ENCODE results near the gene SLC5A2. TPM values are rescaled to one million over a fixed set of nuclear protein-coding genes. Genes with fewer than 3 reads are reported as not detected.
A peak's percentile ranks its signal among the peaks of the same experiment; 100 is the strongest.
"Not testable (repeated sequence)": the region's sequence is repeated elsewhere in the genome, so short reads cannot be mapped to it uniquely, and the experiment has no call there.

SLC5A2 gene
- polyA plus RNA-seq, 4 donors: 37.3 to 72.3 (median 54.2) TPM

DNA sequence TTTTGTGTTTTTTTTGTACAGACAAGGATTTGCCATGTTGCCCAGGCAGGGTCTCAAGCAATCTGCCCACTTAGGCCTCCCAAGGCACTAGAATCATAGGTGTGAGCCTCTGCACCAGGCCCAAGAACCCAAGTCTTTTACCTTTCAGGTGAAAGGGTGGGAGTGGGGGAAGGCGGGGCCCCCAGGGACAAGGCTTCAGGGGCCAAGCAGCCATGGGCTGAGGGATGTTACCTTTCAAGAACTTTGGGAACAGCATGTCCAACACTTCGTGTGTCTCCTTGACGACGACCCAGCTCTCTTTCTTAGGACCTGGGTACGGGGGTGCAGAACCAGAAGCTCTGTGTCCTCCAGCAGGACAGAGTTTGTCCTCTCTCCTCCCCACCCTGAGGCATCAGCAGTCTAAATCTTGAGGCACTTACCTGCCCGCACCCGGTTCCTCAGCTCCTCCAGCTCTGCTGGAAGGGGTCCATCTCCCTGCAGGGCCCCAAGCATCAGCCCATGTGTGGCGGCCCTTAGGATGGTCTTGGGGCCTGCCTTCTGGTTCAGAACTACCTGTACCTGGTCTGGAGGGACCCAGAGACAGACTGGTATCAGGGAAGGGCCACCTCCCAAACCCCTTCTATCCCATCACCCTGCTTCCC is 9.0 kb downstream of the SLC5A2 start:
- no peak for DNase-seq (ENCODE audit: low read depth in 4 of 4, low spot score in 2 of 4)

DNA sequence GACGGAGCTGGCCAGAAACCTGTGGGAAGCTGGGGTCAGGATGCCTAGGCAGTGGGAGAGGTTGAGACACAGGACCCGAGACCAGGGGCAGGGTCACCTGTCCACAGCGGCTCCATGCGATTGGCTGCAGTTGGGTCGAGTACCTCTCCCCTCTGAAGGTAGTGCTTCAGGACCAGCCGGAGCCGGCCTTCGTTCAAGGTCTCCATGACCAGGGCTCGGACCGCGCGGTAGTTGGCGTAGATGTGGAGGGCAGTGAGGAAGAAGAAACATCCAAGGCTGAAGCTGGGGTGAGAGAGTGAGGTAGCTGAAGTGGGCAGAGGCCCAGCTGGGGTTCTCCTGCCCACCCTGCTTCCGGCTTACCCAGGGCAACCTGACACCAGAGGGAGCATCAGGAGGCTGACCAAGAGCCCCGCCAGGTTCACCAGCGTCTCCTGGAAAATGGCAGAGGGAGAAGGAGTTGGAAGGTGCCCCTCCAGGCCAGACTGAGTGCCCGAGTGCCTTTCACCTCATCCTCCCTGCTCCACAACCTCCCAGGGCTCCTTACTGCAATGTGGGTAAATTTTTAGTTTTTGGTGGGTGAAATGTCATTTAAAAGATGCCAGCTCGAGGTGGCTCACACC is 10.7 kb downstream of the SLC5A2 start:
- no peak for DNase-seq (ENCODE audit: low read depth in 4 of 4, low spot score in 2 of 4)

DNA sequence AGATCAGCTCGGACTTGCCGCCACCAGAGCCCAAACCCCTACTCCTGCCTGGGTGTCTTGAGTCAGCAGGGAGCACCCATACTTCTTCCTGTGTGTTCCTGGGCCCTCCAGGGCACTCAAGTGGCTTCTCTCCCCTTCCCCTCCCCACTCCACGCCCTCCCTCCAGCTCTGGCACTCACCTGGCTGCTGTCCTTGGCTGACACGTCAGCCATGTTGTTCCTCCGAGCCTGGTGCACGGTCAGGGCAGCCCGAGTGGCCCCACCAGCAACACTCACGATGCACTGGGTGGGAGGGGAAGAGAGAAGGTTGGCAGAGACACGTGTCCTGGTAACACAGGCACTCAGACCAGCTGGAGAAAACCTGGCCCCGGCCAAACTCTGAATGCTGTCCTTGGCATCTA is 13.7 kb downstream of the SLC5A2 start:
- no peak for DNase-seq (ENCODE audit: low read depth in 4 of 4, low spot score in 2 of 4)

- DNase-seq (ENCODE audit: low read depth in 4 of 4, low spot score in 2 of 4): no peak
These were observed 15.6 kb downstream of the SLC5A2 start for GRCh38 chr16:31498493-31498892.

- no peak for DNase-seq (ENCODE audit: low read depth in 4 of 4, low spot score in 2 of 4)
These were observed 17.0 kb downstream of the SLC5A2 start for GRCh38 chr16:31499928-31500327.

DNA sequence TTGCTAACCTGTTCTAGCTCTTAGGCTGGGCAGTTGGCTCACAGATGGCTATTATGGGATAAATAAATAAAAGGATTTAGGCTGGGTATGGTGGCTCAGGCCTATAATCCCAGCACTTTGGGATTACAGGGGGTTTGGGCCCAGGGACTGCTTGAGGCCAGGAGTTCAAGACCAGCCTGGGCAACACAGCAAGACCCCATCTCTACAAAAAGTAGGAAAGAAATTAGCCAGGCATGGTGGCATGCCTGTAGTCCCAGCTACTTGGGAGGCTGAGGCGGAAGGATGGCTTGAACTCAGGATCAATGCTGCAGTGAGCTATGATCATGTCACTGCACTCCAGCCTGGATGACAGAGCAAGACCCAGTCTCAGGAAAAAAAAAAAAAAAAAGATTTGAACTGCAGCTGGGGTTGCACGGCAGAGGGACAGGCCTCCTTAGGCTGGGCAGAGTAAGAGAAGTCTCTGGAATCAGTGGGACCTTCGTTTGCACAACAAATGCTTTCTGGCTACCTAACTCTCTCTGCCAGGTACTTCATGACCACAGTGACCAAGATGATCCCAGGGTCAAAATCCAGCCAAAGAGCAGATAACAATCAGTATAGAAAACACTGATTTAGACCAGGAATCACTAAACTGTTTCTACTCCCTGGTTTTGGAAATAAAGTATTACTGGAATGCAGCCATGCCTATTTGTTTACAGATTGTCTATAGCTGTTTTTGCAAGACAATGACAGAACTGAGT is 18.5 kb downstream of the SLC5A2 start:
- no peak for DNase-seq (ENCODE audit: low read depth in 4 of 4, low spot score in 2 of 4)

- DNase-seq (ENCODE audit: low read depth in 4 of 4, low spot score in 2 of 4): no peak
These were observed 19.0 kb downstream of the SLC5A2 start for GRCh38 chr16:31501966-31502348.

GRCh38 chr16:31502981-31503380 is 20.1 kb downstream of the SLC5A2 start:
- DNase-seq (ENCODE audit: low read depth in 4 of 4, low spot score in 2 of 4): no peak

DNA sequence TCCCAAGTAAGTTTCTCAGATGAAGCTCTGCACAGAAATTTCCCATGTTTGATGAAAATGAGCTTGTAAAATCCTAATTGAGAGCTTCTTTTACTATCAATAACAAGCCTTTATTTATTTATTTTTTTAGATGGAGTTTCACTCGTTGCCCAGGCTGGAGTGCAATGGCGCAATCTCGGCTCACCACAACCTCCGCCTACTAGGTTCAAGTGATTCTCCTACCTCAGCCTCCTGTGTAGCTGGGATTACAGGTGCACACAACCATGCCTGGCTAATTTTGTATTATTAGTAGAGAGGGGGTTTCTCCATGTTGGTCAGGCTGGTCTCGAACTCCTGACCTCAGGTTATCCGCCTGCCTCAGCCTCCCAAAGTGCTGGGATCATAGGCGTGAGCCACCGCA is 20.6 kb downstream of the SLC5A2 start:
- not testable (repeated sequence) for DNase-seq (ENCODE audit: low read depth in 4 of 4, low spot score in 2 of 4)

- DNase-seq (ENCODE audit: low read depth in 4 of 4, low spot score in 2 of 4): no peak
These were observed 21.2 kb downstream of the SLC5A2 start for GRCh38 chr16:31504159-31504558.

- DNase-seq (ENCODE audit: low read depth in 4 of 4, low spot score in 2 of 4): no peak
These were observed 22.6 kb downstream of the SLC5A2 start for GRCh38 chr16:31505483-31505882.

- DNase-seq (ENCODE audit: low read depth in 4 of 4, low spot score in 2 of 4): no peak
These were observed 24.6 kb downstream of the SLC5A2 start for GRCh38 chr16:31507617-31507928.

- DNase-seq (ENCODE audit: low read depth in 4 of 4, low spot score in 2 of 4): peak; percentile 77 to 85 (median 80)
These were observed 25.2 kb downstream of the SLC5A2 start, which contains the start of gene RUSF1 for GRCh38 chr16:31507929-31508705. RUSF1 (minus strand) TSS chr16:31508391; CDS start chr16:31508373, 18 bp downstream.

- DNase-seq (ENCODE audit: low read depth in 4 of 4, low spot score in 2 of 4): peak in 1 of 4 donors; percentile 83
These were observed 25.8 kb downstream of the SLC5A2 start for GRCh38 chr16:31508706-31509195.

DNA sequence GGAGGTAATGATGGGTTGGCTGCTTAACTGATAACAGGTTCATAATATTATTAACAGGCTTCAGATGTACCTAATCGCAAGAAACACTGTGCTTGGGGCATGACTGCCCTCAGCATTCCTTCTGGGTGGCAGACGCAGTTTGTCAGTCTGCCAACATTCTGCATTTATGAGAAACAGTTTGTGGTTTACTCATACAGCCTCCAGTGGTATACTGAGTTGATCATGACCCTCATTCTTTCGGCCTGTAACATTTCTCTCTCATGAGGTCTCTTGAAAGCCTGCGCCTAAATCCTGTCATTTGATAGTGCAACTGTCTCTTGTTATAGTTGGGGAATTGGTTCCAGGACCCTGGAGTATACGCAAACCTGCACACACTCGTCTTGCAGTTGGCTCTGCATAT is 30.2 kb downstream of the SLC5A2 start:
- no peak for DNase-seq (ENCODE audit: low read depth in 4 of 4, low spot score in 2 of 4)

DNA sequence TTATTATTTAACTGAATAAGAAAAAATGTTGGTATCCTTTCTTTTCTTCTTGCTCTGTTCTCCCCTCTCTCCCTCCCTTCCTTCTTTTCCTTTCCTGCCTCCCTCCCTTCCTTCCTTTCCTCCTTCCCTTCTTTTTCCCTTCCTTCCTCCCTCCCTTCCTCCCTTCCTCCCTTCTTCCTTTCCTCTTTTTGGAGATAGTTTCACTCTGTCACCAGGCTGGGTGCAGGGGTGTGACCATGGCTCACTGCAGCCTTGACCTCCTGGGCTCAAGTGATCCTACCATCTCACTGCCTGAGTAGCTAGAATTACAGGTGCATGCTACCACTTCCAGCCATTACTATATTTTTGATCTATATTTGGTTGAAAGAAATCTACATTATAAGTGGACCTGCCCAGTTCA is 31.0 kb downstream of the SLC5A2 start:
- no peak for DNase-seq (ENCODE audit: low read depth in 4 of 4, low spot score in 2 of 4)

GRCh38 chr16:31517800-31518402 is 35.0 kb downstream of the SLC5A2 start:
- DNase-seq (ENCODE audit: low read depth in 4 of 4, low spot score in 2 of 4): no peak

GRCh38 chr16:31519759-31520431 is 37.0 kb downstream of the SLC5A2 start:
- no peak for DNase-seq (ENCODE audit: low read depth in 4 of 4, low spot score in 2 of 4)

GRCh38 chr16:31521368-31521767 is 38.4 kb downstream of the SLC5A2 start:
- no peak for DNase-seq (ENCODE audit: low read depth in 4 of 4, low spot score in 2 of 4)

DNA sequence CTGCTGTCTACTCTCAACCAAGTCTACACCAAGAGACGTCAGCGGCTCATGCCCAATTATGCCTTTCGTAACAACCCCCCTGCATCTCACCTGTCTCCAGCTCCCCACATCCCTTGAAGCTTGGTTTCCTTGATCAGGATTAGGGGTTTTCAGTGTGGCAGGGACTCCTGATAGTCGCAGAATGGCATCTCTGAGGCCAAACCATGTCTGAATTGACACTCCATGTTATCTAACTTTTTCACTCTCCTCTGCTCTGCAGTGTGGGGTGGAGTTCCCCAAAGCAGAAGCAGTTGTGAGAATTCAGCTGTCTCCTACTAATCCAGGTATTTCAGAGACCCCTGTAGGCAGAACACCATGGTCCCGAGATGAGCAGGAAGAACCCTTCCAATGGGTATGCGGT is 39.1 kb downstream of the SLC5A2 start:
- DNase-seq (ENCODE audit: low read depth in 4 of 4, low spot score in 2 of 4): no peak

All from left renal cortex interstitium (tissue), 4 donors.